T-helper 2 cell treated with Interferon-gamma antibody and Interleukin-4, amounts not matched to agents 100 ng/mL and 5 ng/mL, for 36 hours (primary cell): Measurements from ENCODE around the gene OSTN. TPM values are rescaled to one million over a fixed set of nuclear protein-coding genes. Genes with fewer than 3 reads are reported as not detected.
"Not testable (repeated sequence)": the region's sequence is repeated elsewhere in the genome, so short reads cannot be mapped to it uniquely, and the experiment has no call there.

Source experiments
- intact Hi-C: fragments of 100-400 bp; cut with micrococcal nuclease; formaldehyde crosslinking; loops from one replicate; pipeline ENCODE4 v1.15.1; 2023
- total RNA-seq: library from RNA; stranded (reverse); gene quantifications from 2 replicates; pipeline ENCODE4 v1.2.3, GENCODE V29; 2022

OSTN gene
- total RNA-seq = not detected in 2 replicates

- intact Hi-C loops = no loop called here
Measured at GRCh38 chr3:191198932-191199331, at the start of gene OSTN. OSTN (plus strand) TSS chr3:191199241; CDS start chr3:191212533, 13,292 bp downstream.

GRCh38 chr3:191151653-191152052 lies 47.4 kb upstream of the OSTN start:
- intact Hi-C loops = no loop called here

GRCh38 chr3:191154827-191155226 lies 44.2 kb upstream of the OSTN start:
- intact Hi-C loops = no loop called here

- intact Hi-C loops = no loop called here
Measured at GRCh38 chr3:191158247-191158646, 40.8 kb upstream of the OSTN start.

GRCh38 chr3:191158815-191159214 lies 40.2 kb upstream of the OSTN start:
- intact Hi-C loops = no loop called here

- intact Hi-C loops = no loop called here
Measured at GRCh38 chr3:191165802-191166201, 33.2 kb upstream of the OSTN start.

GRCh38 chr3:191166368-191166767 lies 32.7 kb upstream of the OSTN start:
- intact Hi-C loops = no loop called here

GRCh38 chr3:191169566-191169965 lies 29.5 kb upstream of the OSTN start:
- intact Hi-C loops = no loop called here

- intact Hi-C loops = no loop called here
Measured at GRCh38 chr3:191170097-191170496, 28.9 kb upstream of the OSTN start.

- intact Hi-C loops = no loop called here
Measured at GRCh38 chr3:191175102-191175501, 23.9 kb upstream of the OSTN start.

- intact Hi-C loops = no loop called here
Measured at GRCh38 chr3:191176038-191176785, 22.8 kb upstream of the OSTN start.

GRCh38 chr3:191185382-191185781 lies 13.7 kb upstream of the OSTN start:
- intact Hi-C loops = not testable (repeated sequence)

- intact Hi-C loops = not testable (repeated sequence)
Measured at GRCh38 chr3:191188246-191188645, 10.8 kb upstream of the OSTN start.

GRCh38 chr3:191192270-191192669 lies 6.8 kb upstream of the OSTN start:
- intact Hi-C loops = not testable (repeated sequence)

- intact Hi-C loops = no loop called here
Measured at GRCh38 chr3:191192941-191193340, 6.1 kb upstream of the OSTN start.

- intact Hi-C loops = no loop called here
Measured at GRCh38 chr3:191197761-191198306, 1.2 kb upstream of the OSTN start.

GRCh38 chr3:191198480-191198879 lies 561 bp upstream of the OSTN start:
- intact Hi-C loops = no loop called here

- intact Hi-C loops = no loop called here
Measured at GRCh38 chr3:191210032-191210431, 11.0 kb downstream of the OSTN start.

- intact Hi-C loops = no loop called here
Measured at GRCh38 chr3:191216510-191216909, 17.5 kb downstream of the OSTN start.

- intact Hi-C loops = no loop called here
Measured at GRCh38 chr3:191217301-191217700, 18.3 kb downstream of the OSTN start.

GRCh38 chr3:191220908-191221307 lies 21.9 kb downstream of the OSTN start:
- intact Hi-C loops = no loop called here

GRCh38 chr3:191221638-191222037 lies 22.6 kb downstream of the OSTN start:
- intact Hi-C loops = no loop called here

GRCh38 chr3:191227541-191227940 lies 28.5 kb downstream of the OSTN start:
- intact Hi-C loops = no loop called here
